A204.1 (cell line): Measurements from ENCODE around the gene CALML3.

Source experiments
- FAIRE-seq: peaks from 2 replicates; lab custom pipeline; 2012; peaks lifted over from hg19 to GRCh38; lab: Jason Lieb, UNC

CALML3 gene

DNA sequence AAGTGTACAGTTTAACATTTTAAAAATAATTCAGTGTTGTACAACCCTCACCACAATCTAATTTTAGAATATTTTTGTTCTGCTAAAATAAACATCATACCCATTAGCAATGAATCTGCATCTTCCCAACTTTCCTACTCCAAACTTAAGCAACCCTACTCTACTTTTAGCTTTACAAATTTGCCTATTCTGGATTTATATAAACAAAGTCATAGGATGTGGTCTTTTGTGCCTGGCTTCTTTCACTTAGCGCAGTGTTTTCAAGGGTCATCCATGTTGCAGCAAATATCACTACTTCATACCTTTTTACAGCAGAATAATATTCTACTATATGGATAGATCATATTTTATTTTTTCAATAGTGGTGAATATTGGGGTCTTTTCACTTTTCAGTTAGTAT is 18.9 kb downstream of the CALML3 start:
- no peak for FAIRE-seq

DNA sequence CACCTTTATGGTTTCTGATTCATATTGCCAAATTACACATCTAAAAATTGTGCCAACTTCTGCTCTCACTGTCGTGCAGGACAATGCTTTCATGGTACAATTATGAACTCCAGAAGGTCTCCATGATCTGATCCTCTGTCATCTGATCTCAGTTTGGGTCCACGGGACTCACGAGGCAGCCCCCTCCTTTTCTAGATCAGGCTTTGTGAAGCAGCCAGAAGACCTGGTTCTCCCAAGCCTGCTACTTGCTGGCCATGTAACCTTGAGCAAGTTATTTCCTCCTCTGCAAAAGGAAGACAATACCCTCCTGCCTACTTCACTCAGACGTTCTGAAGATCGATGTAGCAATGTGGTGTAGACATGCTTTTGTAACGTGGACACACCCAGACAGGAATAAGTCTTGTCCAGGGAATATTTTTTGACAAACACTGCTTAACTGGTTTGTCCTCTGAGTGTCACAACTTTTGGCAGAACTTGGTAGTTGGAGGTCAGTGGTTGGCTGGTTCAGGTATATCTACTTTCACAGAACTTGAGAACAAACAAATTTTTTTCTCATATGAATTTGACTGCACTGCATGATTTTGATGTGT is 19.6 kb downstream of the CALML3 start:
- no peak for FAIRE-seq

DNA sequence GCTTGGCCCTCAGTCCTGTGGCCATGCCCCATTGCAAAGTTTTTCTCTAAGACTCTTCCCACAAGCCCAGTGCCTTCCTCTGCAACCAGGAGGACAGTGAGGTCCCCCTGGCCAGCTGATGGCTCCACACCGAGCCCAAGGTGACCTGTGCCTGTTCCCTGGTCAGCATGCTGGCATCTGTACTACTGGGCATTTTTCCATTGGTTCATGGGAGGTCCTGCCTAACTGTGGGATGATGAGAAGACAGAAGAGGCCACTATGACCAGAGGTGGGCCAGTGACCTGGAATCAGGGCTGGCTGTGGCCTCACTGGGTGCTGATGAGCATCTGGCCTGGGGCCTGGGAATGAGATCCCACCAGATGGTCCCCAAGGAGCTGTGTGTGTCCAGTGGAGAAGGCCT is 20.2 kb downstream of the CALML3 start:
- no peak for FAIRE-seq

DNA sequence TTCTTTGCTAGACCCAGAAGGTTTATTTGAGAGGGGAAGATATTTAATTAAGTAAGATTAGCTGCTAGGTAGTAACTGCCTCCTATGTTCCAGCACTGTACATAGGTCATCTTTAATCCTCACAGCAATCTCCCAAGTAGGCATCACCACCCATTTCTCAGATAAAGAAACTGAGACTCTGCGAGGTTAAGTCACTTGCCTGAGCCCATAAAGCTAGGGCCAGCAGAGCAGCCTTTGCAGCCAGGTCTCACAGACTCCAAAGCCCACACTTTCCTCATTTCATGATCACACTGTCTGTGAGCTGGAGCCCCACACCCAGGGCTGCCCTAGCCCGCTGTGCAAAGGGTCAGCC is 20.6 kb downstream of the CALML3 start:
- no peak for FAIRE-seq

DNA sequence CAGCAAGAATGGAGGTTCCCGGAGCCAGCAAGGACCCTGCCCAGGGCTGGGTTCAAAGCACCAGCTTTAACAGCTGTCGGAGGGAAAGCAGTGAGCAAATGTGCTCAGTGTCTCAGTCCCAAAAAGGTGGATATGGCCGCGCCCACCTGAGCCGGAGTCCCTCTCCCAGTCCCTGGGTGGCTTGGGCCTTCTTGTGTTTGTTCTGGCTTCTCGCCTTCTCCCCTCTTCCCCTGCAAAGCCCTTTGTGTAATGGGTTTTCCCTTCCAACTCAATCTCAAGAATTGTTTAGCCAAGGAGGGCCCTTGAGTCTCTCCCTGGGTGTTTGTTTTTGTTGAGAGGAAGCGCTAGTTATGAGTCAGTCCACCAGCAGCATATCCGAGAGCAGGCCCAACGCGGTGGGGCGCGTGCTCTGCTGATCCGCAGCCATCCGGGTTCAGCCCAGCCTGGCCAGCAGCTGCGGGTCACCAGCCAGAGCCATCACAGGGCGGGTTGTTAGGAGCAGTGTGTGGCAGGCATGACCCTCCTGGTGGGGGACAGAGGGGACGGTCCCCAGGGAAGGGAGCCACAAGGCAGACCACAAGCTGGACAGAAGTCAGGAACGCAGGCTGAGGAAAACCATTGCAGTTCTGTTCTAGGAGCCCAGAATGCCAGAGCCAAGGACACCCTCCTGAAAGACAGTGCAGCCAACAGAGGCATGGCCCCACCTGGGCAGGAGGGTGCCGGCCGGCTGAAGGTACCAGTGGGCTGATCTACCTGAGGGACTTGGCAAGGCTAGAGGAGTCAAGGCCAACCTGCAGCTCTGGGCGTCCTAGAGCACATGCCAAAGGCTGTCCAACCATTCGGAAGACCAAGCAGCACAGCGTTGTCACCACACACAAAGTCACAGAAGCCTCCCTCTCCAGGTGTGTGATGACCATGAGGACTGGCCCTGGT is 21.3 kb downstream of the CALML3 start:
- no peak for FAIRE-seq

DNA sequence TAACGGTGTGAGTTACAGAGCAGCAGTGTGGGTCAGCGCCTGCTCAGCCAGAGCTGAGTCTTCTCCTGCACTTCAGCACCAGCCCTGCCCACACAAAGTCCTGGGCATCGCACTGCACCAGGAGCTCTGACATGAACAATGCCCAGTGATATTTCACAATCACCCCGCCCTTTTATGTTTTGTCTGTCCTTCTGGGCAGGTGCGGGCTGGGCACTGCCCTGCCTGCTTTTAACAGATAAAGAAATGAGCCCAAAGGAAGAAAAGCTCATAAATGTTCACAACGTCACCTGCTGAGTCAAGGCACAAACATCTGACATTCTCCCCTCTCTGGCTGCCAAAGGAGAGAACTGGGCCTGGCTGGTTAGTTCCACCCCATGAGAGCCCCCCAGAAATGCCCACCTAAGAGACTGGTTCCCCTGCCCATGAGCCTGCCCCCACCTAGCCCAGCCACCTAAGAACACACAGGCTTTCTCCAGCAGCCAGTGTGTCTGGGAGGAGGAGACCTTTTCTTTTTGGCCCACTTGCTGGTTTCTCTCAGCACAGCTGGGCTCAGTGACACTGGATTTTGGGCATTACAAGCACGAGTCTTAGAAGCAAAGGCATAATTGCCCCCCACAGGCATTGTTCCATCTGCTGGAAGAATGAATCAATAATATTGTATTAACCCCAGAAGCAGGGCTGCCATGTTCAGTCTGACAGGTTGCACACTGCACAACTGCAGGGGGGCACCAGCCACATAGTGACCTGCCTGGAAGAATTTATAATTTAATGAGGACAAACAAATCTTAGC is 22.3 kb downstream of the CALML3 start:
- no peak for FAIRE-seq

DNA sequence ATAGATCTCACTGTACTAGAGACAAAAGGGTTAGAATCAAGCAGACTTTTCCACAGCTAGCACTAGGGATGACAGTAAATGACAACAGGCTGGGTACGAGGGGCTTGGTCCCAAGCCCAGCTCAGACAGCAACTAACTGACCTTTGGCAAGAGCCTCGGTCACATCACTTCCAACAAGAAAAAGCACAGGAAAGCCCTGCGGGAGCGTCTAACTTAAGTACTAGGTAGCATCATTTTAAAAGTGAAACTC is 22.8 kb downstream of the CALML3 start:
- FAIRE-seq = no peak

DNA sequence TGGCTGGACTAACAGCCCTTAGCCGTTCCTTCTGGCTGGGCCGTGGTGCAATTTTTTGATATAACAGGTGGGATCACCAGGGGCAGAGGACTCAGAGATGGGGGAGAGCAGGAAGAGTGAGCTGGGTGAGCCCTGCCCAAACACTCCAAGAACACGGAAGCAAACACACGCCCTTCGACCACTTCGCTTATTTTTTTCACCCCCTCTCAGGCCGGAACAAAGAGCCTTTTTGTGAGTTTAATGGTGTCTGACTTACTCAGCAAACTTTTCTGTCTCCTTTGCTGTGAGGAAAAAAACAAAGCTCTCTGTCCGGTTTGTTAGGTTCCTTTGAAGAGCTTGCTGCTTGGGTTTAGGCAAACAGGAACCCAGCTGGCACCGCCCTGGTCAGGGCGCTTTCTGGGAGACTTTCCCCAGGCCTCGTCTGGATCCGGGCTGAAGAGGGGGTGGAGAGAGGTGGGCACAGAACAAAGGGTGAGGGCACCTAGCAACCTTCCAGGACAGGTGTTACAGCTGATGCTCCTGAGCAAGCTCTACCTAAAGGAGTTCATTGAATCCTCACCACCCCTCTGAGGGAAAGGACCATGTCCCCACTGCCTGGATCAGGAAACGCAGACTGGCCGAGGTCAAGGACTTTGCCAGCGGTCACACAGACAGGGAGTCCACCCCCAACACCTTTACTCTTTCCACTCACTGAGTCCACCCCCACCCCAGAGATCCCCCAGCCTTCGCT is 23.3 kb downstream of the CALML3 start:
- no peak for FAIRE-seq

DNA sequence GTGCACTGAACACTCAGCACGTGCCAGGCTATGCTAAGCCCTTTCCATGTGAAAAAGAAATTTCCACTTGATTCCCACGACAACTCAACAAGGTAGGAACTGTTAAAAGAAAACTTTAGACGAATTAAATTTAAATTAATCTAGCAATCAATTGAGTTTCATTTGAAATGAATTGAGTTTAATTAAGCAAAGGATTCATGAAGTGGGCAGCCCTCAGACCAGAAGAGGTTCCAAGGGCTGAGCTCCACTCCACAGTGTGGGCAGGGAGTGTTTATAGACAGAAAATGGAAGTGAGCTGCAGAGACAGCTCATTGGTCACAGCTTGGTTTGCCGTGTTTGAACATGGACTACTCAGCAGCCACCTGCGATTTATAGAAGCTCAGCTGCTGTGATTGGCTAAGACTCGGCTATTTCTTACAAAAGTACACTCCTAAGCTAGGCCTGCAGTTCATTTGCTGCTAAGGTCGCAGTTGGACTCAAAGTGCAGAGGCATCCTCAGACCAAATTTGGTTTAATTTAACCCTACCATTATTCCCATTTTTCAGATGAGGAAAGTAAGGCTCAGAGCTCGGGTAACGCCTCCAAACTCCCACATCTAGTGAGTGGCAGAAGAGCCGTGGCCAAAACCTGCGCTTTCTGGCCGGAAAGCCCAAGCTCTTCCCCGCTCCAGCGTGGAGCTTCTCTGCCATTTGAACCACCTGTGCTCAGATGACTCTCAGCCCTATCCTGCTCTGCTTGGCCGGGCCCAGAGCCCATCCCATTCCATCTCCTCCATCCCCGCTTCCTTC is 24.9 kb downstream of the CALML3 start:
- FAIRE-seq = no peak

DNA sequence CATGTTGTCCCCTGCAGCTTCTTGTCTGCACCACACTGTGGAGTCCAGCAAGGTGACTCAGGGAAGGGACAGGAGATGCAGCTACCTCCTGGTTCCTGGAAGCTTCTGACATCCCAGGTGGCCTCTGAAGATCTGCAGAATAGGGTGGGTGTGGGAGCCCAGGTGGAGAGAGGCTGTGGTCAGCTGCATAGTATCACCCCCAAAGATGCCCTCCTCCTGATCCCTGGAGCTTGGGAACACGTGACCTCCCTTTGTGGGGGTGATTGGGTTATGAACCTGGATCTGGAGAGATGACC is 25.4 kb downstream of the CALML3 start:
- FAIRE-seq = no peak

DNA sequence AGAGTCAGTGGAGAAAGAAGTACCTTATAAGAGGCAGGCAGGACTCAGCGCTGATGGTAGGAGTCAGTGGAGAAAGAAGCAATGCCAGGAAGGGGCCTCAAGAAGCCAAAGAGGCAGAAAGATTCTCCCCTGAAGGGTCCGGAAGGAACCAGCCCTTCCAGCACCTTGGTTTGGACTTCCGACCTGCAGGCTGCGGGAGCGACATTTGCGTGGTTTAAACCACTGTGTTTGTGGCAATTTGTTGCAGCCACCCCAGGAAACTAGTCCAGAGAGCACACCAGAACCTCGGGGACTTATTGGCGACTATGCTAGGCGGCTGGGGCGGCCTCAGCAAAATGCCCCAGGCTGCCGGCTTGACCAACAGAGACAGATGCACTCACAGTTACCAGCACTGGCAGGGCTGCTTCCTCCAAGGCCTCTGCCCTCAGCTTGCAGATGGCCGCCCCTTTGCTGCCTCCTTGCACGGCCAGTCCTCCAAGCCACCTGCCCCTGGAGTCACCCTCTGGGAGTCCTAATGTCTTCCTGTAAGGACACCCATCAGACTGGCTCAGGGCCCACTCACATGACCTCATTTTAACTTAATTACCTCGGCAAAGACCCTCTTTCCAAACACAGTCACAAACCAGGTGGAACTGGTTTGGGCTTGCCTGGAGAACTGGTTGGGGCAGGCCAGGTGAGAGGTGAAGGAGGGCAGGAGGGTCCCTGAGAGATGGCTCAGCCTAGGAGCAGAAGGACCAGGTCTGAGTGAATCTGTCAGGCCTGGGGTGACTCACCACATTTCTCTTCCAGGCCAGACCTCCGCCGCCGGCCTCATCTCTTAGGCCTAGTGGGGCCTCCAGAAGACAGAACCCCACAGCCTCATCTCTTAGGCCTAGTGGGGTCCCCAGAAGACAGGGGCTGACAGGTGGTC is 26.1 kb downstream of the CALML3 start:
- FAIRE-seq = no peak

DNA sequence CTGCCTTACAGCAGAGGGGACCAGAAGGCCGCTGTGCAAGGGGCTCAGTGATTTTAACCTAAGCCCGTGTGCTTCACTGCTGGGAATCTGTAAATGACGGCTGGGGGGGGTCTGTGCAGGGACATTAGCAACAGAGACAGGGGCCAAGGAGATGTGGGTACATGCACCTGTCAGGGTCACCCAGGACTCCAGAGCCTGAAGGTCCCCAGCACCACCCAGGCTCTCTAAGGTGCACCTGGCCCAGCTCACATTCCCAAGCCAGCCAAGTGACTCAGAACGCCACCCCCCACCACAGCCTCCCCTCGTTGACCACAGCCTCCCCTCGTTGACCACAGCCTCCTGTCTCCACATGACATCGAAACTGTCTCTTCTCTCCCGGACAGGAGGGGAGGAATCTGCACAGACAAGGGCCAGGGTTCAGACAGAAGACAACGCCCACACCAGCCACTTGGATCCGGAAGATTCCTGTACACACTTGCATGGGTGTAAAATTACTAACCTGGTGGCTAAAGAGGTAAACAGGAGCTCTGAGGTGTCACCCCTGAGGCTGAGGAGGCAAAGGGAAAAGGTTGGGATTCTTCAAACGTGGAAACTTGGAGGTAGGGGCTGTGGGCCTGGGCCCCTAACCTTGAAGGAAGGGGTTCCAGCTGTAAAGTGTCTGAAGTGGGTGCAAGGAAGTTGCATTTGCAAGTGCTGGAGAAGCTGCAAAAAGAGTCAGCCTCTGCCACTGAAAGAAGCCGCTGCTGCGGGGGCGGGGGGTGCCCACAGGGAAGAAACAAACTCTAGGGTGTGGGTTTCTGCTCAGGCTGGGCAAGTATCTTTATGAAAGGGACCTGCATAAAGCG is 27.0 kb downstream of the CALML3 start:
- no peak for FAIRE-seq

DNA sequence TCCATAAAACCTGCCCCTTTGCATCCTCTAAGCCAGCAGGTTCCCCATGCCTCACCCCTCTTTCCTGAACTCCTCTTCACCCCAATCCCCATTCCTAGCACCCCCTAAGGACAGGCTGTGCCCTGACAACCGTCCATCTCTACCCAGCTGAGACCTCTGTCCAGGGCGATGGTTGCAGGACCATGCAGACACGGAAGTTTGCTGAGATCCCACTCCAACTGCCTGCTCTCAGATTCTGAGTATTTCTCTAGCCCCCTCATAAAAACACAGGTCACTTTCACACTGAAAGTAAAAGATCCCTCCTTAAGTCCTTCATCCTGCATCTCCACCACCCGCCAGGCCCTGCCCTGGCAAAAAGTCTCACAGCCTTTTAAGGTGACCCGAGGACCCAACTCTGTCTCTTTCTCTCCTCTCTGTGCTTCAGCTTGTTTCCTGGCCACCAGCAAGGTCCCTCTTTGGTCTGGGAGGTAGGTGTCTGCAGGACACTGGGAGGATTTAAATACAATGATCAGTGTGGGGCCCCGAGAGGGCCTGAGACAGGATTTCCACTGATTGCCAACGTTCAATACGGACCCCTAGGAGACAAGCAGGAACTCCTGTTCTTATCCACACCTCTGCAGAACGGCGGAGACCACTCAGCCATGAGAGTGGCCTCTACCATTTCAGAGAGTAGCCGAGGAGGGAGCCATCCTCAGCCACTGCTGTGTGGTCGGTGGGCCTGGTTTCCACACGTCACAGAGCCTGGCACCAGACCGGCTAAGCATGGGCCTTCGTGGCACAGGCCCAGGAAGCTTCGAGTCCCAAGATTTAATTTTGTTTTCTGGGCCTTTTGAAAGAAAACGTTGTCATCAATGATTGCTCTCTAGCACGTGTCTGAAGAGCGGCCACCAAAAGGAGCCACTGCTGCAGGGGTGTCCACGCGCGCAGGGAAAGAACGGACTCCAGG is 27.9 kb downstream of the CALML3 start:
- no peak for FAIRE-seq

DNA sequence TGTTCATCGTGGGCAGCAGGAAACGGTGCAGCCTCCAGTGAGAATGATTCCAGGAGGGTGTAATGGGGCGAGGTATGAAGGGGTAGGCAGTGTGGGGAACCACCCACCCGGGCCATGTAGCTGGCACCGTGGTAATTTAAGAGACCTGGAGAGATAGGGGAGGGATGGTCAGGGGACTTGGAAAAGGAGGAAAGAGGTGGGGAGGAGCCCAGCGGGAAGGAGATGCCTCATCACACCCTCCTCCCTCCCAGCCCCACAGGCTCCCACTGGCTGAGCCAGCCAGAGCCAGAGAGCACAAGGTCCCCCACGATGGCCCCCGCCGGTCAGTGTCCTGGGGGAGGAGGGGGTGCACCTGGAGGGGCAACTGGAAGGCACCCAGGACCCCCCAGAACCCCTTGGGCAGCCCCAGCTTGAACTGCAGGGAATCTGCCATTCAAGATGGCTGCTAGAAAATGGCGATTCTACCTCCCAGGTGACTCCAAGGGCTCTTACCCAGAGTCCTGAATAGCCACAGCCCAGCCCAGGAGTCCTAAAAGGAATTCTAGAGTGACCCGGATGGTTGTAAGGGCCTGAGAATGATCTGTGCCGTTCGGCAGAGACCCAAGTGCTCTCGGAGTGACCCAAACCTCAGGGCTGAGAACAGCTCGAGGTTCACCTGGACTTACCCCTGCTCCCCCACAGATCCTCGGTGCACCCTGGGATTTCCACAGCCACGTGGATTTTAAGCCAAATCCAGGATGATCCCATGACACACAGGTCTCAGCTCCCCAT is 28.8 kb downstream of the CALML3 start:
- no peak for FAIRE-seq

DNA sequence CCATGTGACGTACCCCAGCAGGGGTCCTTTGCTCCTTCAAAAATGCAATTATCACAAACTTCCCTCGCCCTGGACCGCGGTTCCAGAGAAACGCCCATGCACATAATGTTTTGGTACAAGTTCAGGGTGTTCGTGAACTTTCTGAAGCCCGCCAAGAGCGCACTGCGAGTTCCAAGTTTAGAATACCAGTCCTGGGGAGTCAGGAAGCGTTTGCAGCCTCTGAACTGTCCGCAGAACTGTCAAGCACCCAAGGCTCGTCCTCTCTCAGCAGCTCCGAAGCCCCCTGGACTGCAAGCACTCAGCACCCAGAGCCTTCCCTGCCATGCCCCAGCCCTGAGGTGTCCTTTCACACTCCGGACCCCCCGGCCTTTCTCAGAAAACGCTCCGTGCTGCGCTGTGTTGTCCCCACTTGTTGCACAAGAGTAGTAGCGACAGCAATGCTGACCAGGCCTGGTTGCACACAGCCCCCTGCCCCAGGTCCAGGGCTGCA is 30.3 kb downstream of the CALML3 start:
- no peak for FAIRE-seq

DNA sequence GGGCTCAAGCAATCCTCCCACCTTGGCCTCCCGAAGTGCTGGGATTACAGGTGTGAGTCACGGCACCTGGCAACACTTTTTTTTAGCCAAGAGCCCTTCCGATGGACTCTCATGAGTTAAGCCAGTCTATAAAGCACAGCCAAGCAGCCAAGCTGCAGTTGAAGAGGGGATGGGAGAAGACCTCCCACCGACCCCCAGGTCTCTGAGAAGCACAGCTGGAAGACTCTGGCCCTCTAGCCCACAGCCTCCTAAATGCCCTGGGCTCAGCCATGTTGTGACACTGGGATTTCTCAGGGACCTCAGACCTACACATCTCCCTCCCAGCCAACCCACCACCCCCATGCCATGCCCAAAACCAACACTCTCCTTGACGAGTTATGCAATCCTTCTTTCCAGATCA is 31.1 kb downstream of the CALML3 start:
- FAIRE-seq = no peak

DNA sequence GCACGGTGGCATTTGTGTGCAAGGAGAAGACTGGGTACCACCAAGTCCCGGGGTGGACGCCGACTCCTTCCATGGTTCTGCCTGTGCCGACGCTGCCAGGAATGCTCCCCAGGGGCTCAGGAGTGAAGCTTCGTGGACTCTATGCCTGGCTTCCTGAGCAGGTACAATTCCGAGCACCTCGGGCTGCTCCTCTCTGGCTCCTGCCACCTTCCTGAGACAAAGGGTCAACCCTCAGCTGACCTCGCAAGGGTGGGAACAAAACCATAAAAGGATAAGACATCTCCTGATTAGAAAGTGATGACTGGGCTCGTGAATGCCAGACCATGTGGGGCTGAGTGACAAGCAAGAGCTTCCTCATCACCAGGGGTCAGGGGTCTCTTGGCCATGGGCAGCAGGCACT is 31.8 kb downstream of the CALML3 start:
- FAIRE-seq = no peak
